Osteoblast (primary cell): ENCODE measurements around the gene DHRS4L2. TPM values are rescaled to one million over a fixed set of nuclear protein-coding genes. Genes with fewer than 3 reads are reported as not detected.

Experiments used
- DNase-seq: peaks from one replicate; pipeline ENCODE4 v3.0.0; 2011; ENCODE audit warnings: low spot score, mixed read lengths; ENCODE audit not compliant: insufficient read length; ENCODE audit errors: missing footprints
- H2AFZ ChIP-seq: 2 replicates; pipeline ENCODE4 v1.6.0; 2011; ENCODE audit warnings: mild to moderate bottlenecking, low read length
- H3K27ac ChIP-seq: 2 replicates; pipeline ENCODE4 v1.5.1; 2011; ENCODE audit warnings: mild to moderate bottlenecking, low read depth, low read length, moderate library complexity
- H3K27me3 ChIP-seq: 2 replicates; pipeline ENCODE4 v1.6.0; 2012; ENCODE audit warnings: mild to moderate bottlenecking, control low read depth, inconsistent platforms, low read length, moderate library complexity; ENCODE audit not compliant: insufficient read depth
- H3K36me3 ChIP-seq: 2 replicates; pipeline ENCODE4 v1.5.1; 2011; ENCODE audit warnings: mild to moderate bottlenecking, low read length, control low read depth, moderate library complexity; ENCODE audit not compliant: insufficient read depth
- H3K4me1 ChIP-seq: 2 replicates; pipeline ENCODE4 v1.5.1; 2011; ENCODE audit warnings: mild to moderate bottlenecking, low read length, control low read depth, moderate library complexity; ENCODE audit not compliant: insufficient read depth
- H3K4me2 ChIP-seq: 2 replicates; pipeline ENCODE4 v1.6.0; 2011; ENCODE audit warnings: mild to moderate bottlenecking, low read length; ENCODE audit not compliant: insufficient read depth
- H3K4me3 ChIP-seq: fragments of 200-600 bp; sonication (generic); 3 replicates; pipeline ENCODE4 v1.5.1; 2012; ENCODE audit warnings: mild to moderate bottlenecking, low read length, inconsistent platforms; ENCODE audit not compliant: insufficient read depth
- H3K79me2 ChIP-seq: 2 replicates; pipeline ENCODE4 v1.6.0; 2012; ENCODE audit warnings: mild to moderate bottlenecking, low read length, control low read depth, inconsistent platforms; ENCODE audit not compliant: insufficient read depth
- H3K9me3 ChIP-seq: 2 replicates; pipeline ENCODE4 v1.5.1; 2011; ENCODE audit warnings: low read depth, low read length, control low read depth
- H4K20me1 ChIP-seq: 2 replicates; pipeline ENCODE4 v1.6.0; 2012; ENCODE audit warnings: mild to moderate bottlenecking, low read length, control low read depth; ENCODE audit not compliant: insufficient read depth
- CTCF ChIP-seq: IDR thresholded peaks from 2 replicates; pipeline ENCODE4 v1.5.1; 2011; ENCODE audit warnings: mild to moderate bottlenecking, low read depth, low read length, moderate library complexity; ENCODE audit errors: extremely low read depth
- total RNA-seq: library from RNA; depleted of rRNA; stranded (reverse); fragments of >200 nt; gene quantifications from 2 replicates; pipeline ENCODE4 v1.2.3, GENCODE V29; 2012

The DHRS4L2 gene
- total RNA-seq, 1 donor: 9.0 TPM

GRCh38 chr14:24051176-24051788 lies 62.6 kb downstream of the DHRS4L2 start:
- peaks cover 43% of the 10 kb centered on the region for H3K27me3 ChIP-seq
- H3K9me3 ChIP-seq: no peaks in the 10 kb centered on the region
- TF ChIP-seq CTCF: no peak
- peak; percentile 3 for DNase-seq
- peak overlapping the region; percentile 84 for H3K4me2 ChIP-seq
- H2AFZ ChIP-seq: peak overlapping the region; percentile 76
- no peak overlapping the region for H3K27ac ChIP-seq
- H3K4me1 ChIP-seq: peaks cover 6% of the 10 kb centered on the region
- no peaks in the 10 kb centered on the region for H4K20me1 ChIP-seq
- no peaks in the 10 kb centered on the region for H3K36me3 ChIP-seq
- peak overlapping the region; percentile 74 for H3K4me3 ChIP-seq
- no peaks in the 10 kb centered on the region for H3K79me2 ChIP-seq

- Histone ChIP-seq H3K9me3 (no peaks in the 10 kb centered on the region), H3K4me2 (peak within 1 kb of the TSS; percentile 84), H3K36me3 (no peaks in the 10 kb centered on the region), H3K4me3 (peak within 1 kb of the TSS; percentile 74), H4K20me1 (no peaks in the 10 kb centered on the region), H3K79me2 (no peaks in the 10 kb centered on the region), H3K4me1 (peaks cover 6% of the 10 kb centered on the region), H2AFZ (peak within 1 kb of the TSS; percentile 76), H3K27ac (no peak within 1 kb of the TSS), H3K27me3 (peaks cover 41% of the 10 kb centered on the region)
- peak; percentile 97 for DNase-seq
- TF ChIP-seq CTCF: no peak
Measured at GRCh38 chr14:24051789-24052655, 63.3 kb downstream of the DHRS4L2 start, which contains the start of gene CARMIL3. Gene CARMIL3 (plus strand): TSS chr14:24052009. CDS start chr14:24052154, 145 bp downstream.

- Histone ChIP-seq H3K79me2 (no peaks in the 10 kb centered on the region), H3K27ac (no peak overlapping the region), H3K9me3 (no peaks in the 10 kb centered on the region), H4K20me1 (no peaks in the 10 kb centered on the region), H3K36me3 (no peaks in the 10 kb centered on the region), H3K4me2 (peak overlapping the region; percentile 84), H2AFZ (no peak overlapping the region), H3K27me3 (peaks cover 36% of the 10 kb centered on the region), H3K4me3 (peak overlapping the region; percentile 74), H3K4me1 (peaks cover 6% of the 10 kb centered on the region)
- TF ChIP-seq CTCF: no peak
- DNase-seq: peak; percentile 60
Measured at GRCh38 chr14:24052656-24053547, 64.2 kb downstream of the DHRS4L2 start.
